Peyer's patch (tissue), 4 donors: ENCODE data around the gene CC2D1B. TPM values are rescaled to one million over a fixed set of nuclear protein-coding genes. Genes with fewer than 3 reads are reported as not detected.

Source experiments
- DNase-seq, 3 donors: peaks; one replicate each; pipeline ENCODE4 v3.0.0-alpha.2; 2017 to 2019
- H3K27ac ChIP-seq, 4 donors: fragments of 200-600 bp; sonication (generic); one replicate each; pipeline ENCODE4 v1.5.1; 2016 to 2019
- H3K27me3 ChIP-seq, 2 donors: fragments of 200-600 bp; sonication (generic); one replicate each; pipeline ENCODE4 v1.5.1; 2019
- H3K36me3 ChIP-seq, 3 donors: fragments of 200-600 bp; sonication (generic); one replicate each; pipeline ENCODE4 v1.5.1; 2016 to 2019
- H3K4me1 ChIP-seq, 4 donors: fragments of 200-600 bp; sonication (generic); one replicate each; pipeline ENCODE4 v1.5.1; 2016 to 2019
- H3K4me3 ChIP-seq, 4 donors: fragments of 200-600 bp; sonication (generic); 1 replicate in 3 of 4; 2 replicates in 1 of 4; pipeline ENCODE4 v1.5.1; 2016 to 2019; ENCODE audit warnings: mild to moderate bottlenecking in 1 of 4
- H3K9me3 ChIP-seq, 4 donors: fragments of 200-600 bp; sonication (generic); one replicate each; pipeline ENCODE4 v1.5.1; 2016 to 2019; ENCODE audit warnings: mild to moderate bottlenecking in 1 of 4
- POLR2A ChIP-seq, 2 donors: fragments of 450-650 bp; IDR thresholded peaks; one replicate each; pipeline ENCODE4 v1.5.1; 2017; ENCODE audit warnings: antibody characterized with exemption in 2 of 2, mild to moderate bottlenecking in 2 of 2, moderate library complexity in 2 of 2
- total RNA-seq, 4 donors: library from RNA; depleted of rRNA; stranded (reverse); fragments of >200 nt; gene quantifications; one replicate each; pipeline ENCODE4 v1.1.0, GENCODE V29; 2016
- TF ChIP-seq, protein P1 (sequence below), 6 experiments: fragments of 450-650 bp in 4 of 6; fragments of 200-600 bp in 2 of 6; sonication (generic) in 1 of 6; IDR thresholded peaks; one replicate each; pipeline ENCODE4 v1.5.1; 2017 to 2019; ENCODE audit warnings: antibody characterized with exemption in 6 of 6, mild to moderate bottlenecking in 3 of 6, moderate library complexity in 1 of 6

CC2D1B gene
- total RNA-seq, 4 donors from 2014 or later: 48.4 to 61.2 (median 52.2) TPM

GRCh38 chr1:52337439-52337838 is 28.6 kb downstream of the CC2D1B start:
- Histone ChIP-seq H3K4me3 (no peak overlapping the region), H3K27me3 (no peaks in the 10 kb centered on the region), H3K27ac (no peak overlapping the region), H3K36me3 (peaks cover 0 to 6% (median 0%) of the 10 kb centered on the region in 3 donors), H3K9me3 (no peaks in the 10 kb centered on the region), H3K4me1 (no peaks in the 10 kb centered on the region)
- DNase-seq: no peak
- TF ChIP-seq, protein P1, sequence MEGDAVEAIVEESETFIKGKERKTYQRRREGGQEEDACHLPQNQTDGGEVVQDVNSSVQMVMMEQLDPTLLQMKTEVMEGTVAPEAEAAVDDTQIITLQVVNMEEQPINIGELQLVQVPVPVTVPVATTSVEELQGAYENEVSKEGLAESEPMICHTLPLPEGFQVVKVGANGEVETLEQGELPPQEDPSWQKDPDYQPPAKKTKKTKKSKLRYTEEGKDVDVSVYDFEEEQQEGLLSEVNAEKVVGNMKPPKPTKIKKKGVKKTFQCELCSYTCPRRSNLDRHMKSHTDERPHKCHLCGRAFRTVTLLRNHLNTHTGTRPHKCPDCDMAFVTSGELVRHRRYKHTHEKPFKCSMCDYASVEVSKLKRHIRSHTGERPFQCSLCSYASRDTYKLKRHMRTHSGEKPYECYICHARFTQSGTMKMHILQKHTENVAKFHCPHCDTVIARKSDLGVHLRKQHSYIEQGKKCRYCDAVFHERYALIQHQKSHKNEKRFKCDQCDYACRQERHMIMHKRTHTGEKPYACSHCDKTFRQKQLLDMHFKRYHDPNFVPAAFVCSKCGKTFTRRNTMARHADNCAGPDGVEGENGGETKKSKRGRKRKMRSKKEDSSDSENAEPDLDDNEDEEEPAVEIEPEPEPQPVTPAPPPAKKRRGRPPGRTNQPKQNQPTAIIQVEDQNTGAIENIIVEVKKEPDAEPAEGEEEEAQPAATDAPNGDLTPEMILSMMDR (IDR thresholded peaks at IDR 0.05): no peak
- no peak for TF ChIP-seq POLR2A (IDR thresholded peaks at IDR 0.05)

GRCh38 chr1:52334906-52335528 is 31.0 kb downstream of the CC2D1B start:
- Histone ChIP-seq H3K27ac (no peak overlapping the region), H3K9me3 (no peaks in the 10 kb centered on the region), H3K27me3 (no peaks in the 10 kb centered on the region), H3K4me3 (no peak overlapping the region), H3K4me1 (no peaks in the 10 kb centered on the region), H3K36me3 (peaks cover 0 to 6% (median 0%) of the 10 kb centered on the region in 3 donors)
- TF ChIP-seq, protein P1 (IDR thresholded peaks at IDR 0.05): no peak
- TF ChIP-seq POLR2A (IDR thresholded peaks at IDR 0.05): no peak
- no peak for DNase-seq

GRCh38 chr1:52332411-52332810 is 33.6 kb downstream of the CC2D1B start:
- Histone ChIP-seq H3K27ac (no peak overlapping the region), H3K4me3 (no peak overlapping the region), H3K4me1 (no peaks in the 10 kb centered on the region), H3K36me3 (peaks cover 0 to 6% (median 0%) of the 10 kb centered on the region in 3 donors), H3K27me3 (no peaks in the 10 kb centered on the region), H3K9me3 (no peaks in the 10 kb centered on the region)
- no peak for DNase-seq
- no peak for TF ChIP-seq POLR2A (IDR thresholded peaks at IDR 0.05)
- TF ChIP-seq, protein P1 (IDR thresholded peaks at IDR 0.05): no peak

GRCh38 chr1:52328615-52329014 is 37.4 kb downstream of the CC2D1B start:
- TF ChIP-seq, protein P1 (IDR thresholded peaks at IDR 0.05): no peak
- TF ChIP-seq POLR2A (IDR thresholded peaks at IDR 0.05): no peak
- no peak overlapping the region for H3K27ac ChIP-seq
- H3K4me1 ChIP-seq: no peaks in the 10 kb centered on the region
- H3K9me3 ChIP-seq: no peaks in the 10 kb centered on the region
- no peak overlapping the region for H3K4me3 ChIP-seq
- no peaks in the 10 kb centered on the region for H3K27me3 ChIP-seq
- no peak for DNase-seq
- H3K36me3 ChIP-seq: no peaks in the 10 kb centered on the region

DNA sequence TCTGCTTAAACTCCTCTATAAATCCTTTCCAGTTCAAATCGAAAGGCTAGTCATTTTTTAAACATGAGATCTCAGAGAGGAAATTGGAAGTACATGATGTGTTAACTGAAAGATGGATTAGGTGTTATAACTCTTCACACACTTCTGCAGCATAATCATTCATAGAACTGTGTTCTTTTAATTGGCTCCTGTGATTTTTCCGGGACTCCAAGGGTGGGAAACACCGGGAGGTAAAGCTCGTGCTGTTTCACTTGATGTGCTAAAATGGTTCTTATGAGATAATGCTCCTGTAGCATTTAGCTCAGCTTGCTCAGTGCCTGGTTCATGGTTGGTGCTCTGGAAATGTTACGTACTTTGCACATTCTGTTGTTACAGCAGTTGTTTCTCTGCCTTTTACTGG is 40.2 kb downstream of the CC2D1B start:
- TF ChIP-seq, protein P1 (IDR thresholded peaks at IDR 0.05): no peak
- TF ChIP-seq POLR2A (IDR thresholded peaks at IDR 0.05): no peak
- no peak overlapping the region for H3K4me3 ChIP-seq
- H3K36me3 ChIP-seq: no peaks in the 10 kb centered on the region
- H3K27ac ChIP-seq: no peak overlapping the region
- no peaks in the 10 kb centered on the region for H3K27me3 ChIP-seq
- H3K4me1 ChIP-seq: no peaks in the 10 kb centered on the region
- no peaks in the 10 kb centered on the region for H3K9me3 ChIP-seq
- DNase-seq: no peak
